H9 (cell line): Measurements from ENCODE around the gene CERK. TPM values are rescaled to one million over a fixed set of nuclear protein-coding genes. Genes with fewer than 3 reads are reported as not detected.
"Not testable (repeated sequence)": the region's sequence is repeated elsewhere in the genome, so short reads cannot be mapped to it uniquely, and the experiment has no call there.

Experiments
- DNase-seq: peaks from one replicate; pipeline ENCODE4 v3.0.0-alpha.2; 2017
- H2AFZ ChIP-seq: one replicate; pipeline ENCODE4 v1.6.1; 2013; ENCODE audit warnings: mild to moderate bottlenecking, low read length, control low read depth, moderate library complexity
- H2AK5ac ChIP-seq: 2 replicates; pipeline ENCODE4 v1.6.1; 2013; ENCODE audit warnings: low read length, control low read depth, mixed read lengths; ENCODE audit not compliant: insufficient read length
- H2BK120ac ChIP-seq: one replicate; pipeline ENCODE4 v1.6.1; 2013; ENCODE audit warnings: low read depth, mild to moderate bottlenecking, low read length, control low read depth, inconsistent platforms; ENCODE audit not compliant: poor library complexity, severe bottlenecking
- H2BK12ac ChIP-seq: 2 replicates; pipeline ENCODE4 v1.6.1; 2013; ENCODE audit warnings: low read length, control low read depth, mixed read lengths, low read depth; ENCODE audit not compliant: insufficient read length
- H2BK15ac ChIP-seq: 2 replicates; pipeline ENCODE4 v1.6.1; 2013; ENCODE audit warnings: low read depth, low read length, control low read depth
- H2BK20ac ChIP-seq: one replicate; pipeline ENCODE4 v1.6.1; 2013; ENCODE audit warnings: low read depth, mild to moderate bottlenecking, low read length, control low read depth, inconsistent platforms; ENCODE audit not compliant: poor library complexity, severe bottlenecking
- H2BK5ac ChIP-seq: 2 replicates; pipeline ENCODE4 v1.6.1; 2013; ENCODE audit warnings: low read length, control low read depth, mixed read lengths; ENCODE audit not compliant: insufficient read length
- H3K14ac ChIP-seq: 2 replicates; pipeline ENCODE4 v1.6.1; 2013; ENCODE audit warnings: low read length, control low read depth; ENCODE audit not compliant: insufficient read depth
- H3K18ac ChIP-seq: 2 replicates; pipeline ENCODE4 v1.6.1; 2013; ENCODE audit warnings: low read depth, mild to moderate bottlenecking, mixed read lengths, low read length, control low read depth; ENCODE audit not compliant: insufficient read length
- H3K23ac ChIP-seq: 2 replicates; pipeline ENCODE4 v1.6.1; 2013; ENCODE audit warnings: low read length, control low read depth, mixed read lengths, low read depth; ENCODE audit not compliant: insufficient read length
- H3K23me2 ChIP-seq: 2 replicates; pipeline ENCODE4 v1.6.1; 2013; ENCODE audit warnings: low read depth, mild to moderate bottlenecking, mixed read lengths, low read length, control low read depth; ENCODE audit not compliant: insufficient read length, poor library complexity, severe bottlenecking
- H3K27ac ChIP-seq: 2 replicates; pipeline ENCODE4 v1.5.1; 2013; ENCODE audit warnings: low read length, control low read depth, mixed read lengths, low read depth; ENCODE audit not compliant: insufficient read length
- H3K27me3 ChIP-seq: 2 replicates; pipeline ENCODE4 v1.6.1; 2013; ENCODE audit warnings: low read length, control low read depth, inconsistent platforms; ENCODE audit not compliant: insufficient read depth
- H3K4ac ChIP-seq: 2 replicates; pipeline ENCODE4 v1.6.1; 2013; ENCODE audit warnings: low read depth, mild to moderate bottlenecking, control low read depth, inconsistent platforms, low read length, moderate library complexity
- H3K4me1 ChIP-seq: 2 replicates; pipeline ENCODE4 v1.6.1; 2013; ENCODE audit warnings: low read length, control low read depth, inconsistent platforms; ENCODE audit not compliant: insufficient read depth
- H3K4me2 ChIP-seq: 2 replicates; pipeline ENCODE4 v1.6.1; 2013; ENCODE audit warnings: low read length, control low read depth, mixed read lengths; ENCODE audit not compliant: insufficient read length, insufficient read depth
- H3K56ac ChIP-seq: 2 replicates; pipeline ENCODE4 v1.6.1; 2013; ENCODE audit warnings: low read depth, mild to moderate bottlenecking, mixed read lengths, low read length, control low read depth; ENCODE audit not compliant: insufficient read length
- H3K79me1 ChIP-seq: 2 replicates; pipeline ENCODE4 v1.6.1; 2013; ENCODE audit warnings: low read depth, mild to moderate bottlenecking, moderate library complexity, low read length, control low read depth, inconsistent platforms; ENCODE audit not compliant: insufficient read depth, poor library complexity, severe bottlenecking
- H3K79me2 ChIP-seq: 2 replicates; pipeline ENCODE4 v1.6.1; 2013; ENCODE audit warnings: low read length, control low read depth, inconsistent platforms; ENCODE audit not compliant: insufficient read depth
- H3K9ac ChIP-seq: 2 replicates; pipeline ENCODE4 v1.6.1; 2013; ENCODE audit warnings: low read length, control low read depth, mixed read lengths; ENCODE audit not compliant: insufficient read length; ENCODE audit errors: extremely low read depth
- H3K9me3 ChIP-seq: one replicate; pipeline ENCODE4 v1.6.1; 2013; ENCODE audit warnings: low read depth, low read length, inconsistent platforms; ENCODE audit not compliant: control insufficient read depth
- H3T11ph ChIP-seq: one replicate; pipeline ENCODE4 v1.6.1; 2013; ENCODE audit warnings: mild to moderate bottlenecking, low read length, control low read depth, inconsistent platforms
- H4K20me1 ChIP-seq: one replicate; pipeline ENCODE4 v1.6.1; 2013; ENCODE audit not compliant: control insufficient read depth, insufficient read length, insufficient read depth
- H4K5ac ChIP-seq: 2 replicates; pipeline ENCODE4 v1.6.1; 2013; ENCODE audit warnings: low read depth, mild to moderate bottlenecking, mixed read lengths, low read length, control low read depth; ENCODE audit not compliant: insufficient read length
- H4K8ac ChIP-seq: replicated peaks from 2 replicates; pipeline ENCODE4 v1.6.1; 2013; ENCODE audit warnings: low read length, control low read depth, mixed read lengths, low read depth; ENCODE audit not compliant: insufficient read length
- H4K91ac ChIP-seq: 2 replicates; pipeline ENCODE4 v1.6.1; 2013; ENCODE audit warnings: low read depth, mild to moderate bottlenecking, moderate library complexity, mixed read lengths, low read length, control low read depth; ENCODE audit not compliant: insufficient read length
- H3K27ac Mint-ChIP-seq, 3 experiments: 2 replicates in 2 of 3; 3 replicates in 1 of 3; pipeline ENCODE4 v1.8.0; 2020 to 2021; ENCODE audit warnings: mixed read lengths in 3 of 3, mild to moderate bottlenecking in 1 of 3, moderate library complexity in 1 of 3
- H3K27me3 Mint-ChIP-seq: 2 replicates; pipeline ENCODE4 v1.8.0; 2021; ENCODE audit warnings: low read depth, mild to moderate bottlenecking, moderate library complexity, mixed read lengths
- H3K36me3 Mint-ChIP-seq, 3 experiments: 2 replicates in 2 of 3; 3 replicates in 1 of 3; pipeline ENCODE4 v1.8.0; 2020 to 2021; ENCODE audit warnings: low read depth in 3 of 3, mixed read lengths in 3 of 3; ENCODE audit not compliant: insufficient read depth in 1 of 3
- H3K4me1 Mint-ChIP-seq, 2 experiments: 2 replicates each; pipeline ENCODE4 v1.8.0; 2020; ENCODE audit warnings: mixed read lengths in 2 of 2
- H3K4me3 Mint-ChIP-seq, 2 experiments: 2 replicates in 1 of 2; 3 replicates in 1 of 2; pipeline ENCODE4 v1.8.0; 2020 to 2021; ENCODE audit warnings: mild to moderate bottlenecking in 2 of 2, mixed read lengths in 2 of 2, moderate library complexity in 1 of 2
- H3K9me3 Mint-ChIP-seq, 2 experiments: 2 replicates in 1 of 2; 3 replicates in 1 of 2; pipeline ENCODE4 v1.8.0; 2020; ENCODE audit warnings: mild to moderate bottlenecking in 2 of 2, mixed read lengths in 2 of 2, moderate library complexity in 1 of 2
- CTCF ChIP-seq: fragments of 200-600 bp; sonication (generic); conservative IDR thresholded peaks from 3 replicates; pipeline ENCODE4 v1.8.0; 2021; ENCODE audit warnings: antibody characterized with exemption, mild to moderate bottlenecking
- WGBS: extraction: QIAGEN DNeasy Blood & Tissue Kit; methylation state at CpG from one replicate; pipeline ENCODE4 v1.1.7; 2013; ENCODE audit warnings: missing lambda C conversion rate, low lambda C conversion rate, mixed read lengths; ENCODE audit not compliant: insufficient read length; ENCODE audit errors: extremely low coverage; 5-methylcytosine and 5-hydroxymethylcytosine counted together
- total RNA-seq: library from RNA; stranded (reverse); gene quantifications from 2 replicates; pipeline ENCODE4 v1.2.1, GENCODE V29; 2021

Gene CERK
- total RNA-seq, 1 experiment from 2014 or later: 47.1 TPM

DNA sequence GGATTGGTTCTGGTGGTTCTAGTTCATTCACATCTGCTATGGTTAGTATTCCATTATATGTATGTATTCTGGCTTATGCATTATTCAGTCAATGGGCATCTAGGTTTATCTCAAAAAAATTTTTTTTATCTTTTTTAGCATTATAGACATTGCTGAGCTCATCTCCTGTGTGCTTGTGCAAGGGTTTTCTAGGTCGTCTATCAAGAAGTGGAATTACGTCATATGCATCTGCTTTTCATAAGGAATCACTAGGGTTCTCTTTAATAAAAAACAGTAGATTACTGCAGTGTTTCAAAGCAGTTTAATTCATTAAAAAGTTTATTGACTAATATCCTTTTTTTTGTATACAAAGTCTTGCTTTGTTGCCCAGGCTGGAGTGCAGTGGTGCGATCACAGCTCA lies 45.7 kb upstream of the CERK start:
- H2BK5ac ChIP-seq: no peak overlapping the region
- H3K27ac Mint-ChIP-seq: no peak overlapping the region
- H2AFZ ChIP-seq: no peak overlapping the region
- H3K56ac ChIP-seq: no peak overlapping the region
- no peaks in the 10 kb centered on the region for H3K9me3 ChIP-seq
- H4K20me1 ChIP-seq: no peaks in the 10 kb centered on the region
- H2BK20ac ChIP-seq: no peak overlapping the region
- H2BK12ac ChIP-seq: no peak overlapping the region
- H3K79me2 ChIP-seq: peaks cover 3% of the 10 kb centered on the region; the same call in 1 of the 2 replicates
- no CpG with 5 or more reads among the region's 3 CpGs for WGBS
- no peak overlapping the region for H3K14ac ChIP-seq
- no peak overlapping the region for H3T11ph ChIP-seq
- no peak overlapping the region for H4K5ac ChIP-seq
- TF ChIP-seq CTCF: no peak
- H3K4ac ChIP-seq: no peak overlapping the region
- H4K91ac ChIP-seq: no peak overlapping the region
- H3K36me3 Mint-ChIP-seq: no peaks in the 10 kb centered on the region; a peak in 2 of 7 replicates
- H3K4me1 ChIP-seq: no peaks in the 10 kb centered on the region
- no peak overlapping the region for H2BK15ac ChIP-seq
- peaks cover 3% of the 10 kb centered on the region for H3K79me1 ChIP-seq
- no peak overlapping the region for H3K23ac ChIP-seq
- no peaks in the 10 kb centered on the region for H3K27me3 Mint-ChIP-seq
- no peak overlapping the region for H2BK120ac ChIP-seq
- H3K18ac ChIP-seq: no peak overlapping the region
- no peak overlapping the region for H3K27ac ChIP-seq
- no peak overlapping the region for H4K8ac ChIP-seq
- H3K4me3 Mint-ChIP-seq: no peak overlapping the region
- no peaks in the 10 kb centered on the region for H3K4me1 Mint-ChIP-seq
- no peaks in the 10 kb centered on the region for H3K9me3 Mint-ChIP-seq
- H3K27me3 ChIP-seq: no peaks in the 10 kb centered on the region
- no peak for DNase-seq
- no peak overlapping the region for H3K4me2 ChIP-seq
- H3K23me2 ChIP-seq: no peaks in the 10 kb centered on the region
- H3K9ac ChIP-seq: no peak overlapping the region
- H2AK5ac ChIP-seq: no peak overlapping the region

DNA sequence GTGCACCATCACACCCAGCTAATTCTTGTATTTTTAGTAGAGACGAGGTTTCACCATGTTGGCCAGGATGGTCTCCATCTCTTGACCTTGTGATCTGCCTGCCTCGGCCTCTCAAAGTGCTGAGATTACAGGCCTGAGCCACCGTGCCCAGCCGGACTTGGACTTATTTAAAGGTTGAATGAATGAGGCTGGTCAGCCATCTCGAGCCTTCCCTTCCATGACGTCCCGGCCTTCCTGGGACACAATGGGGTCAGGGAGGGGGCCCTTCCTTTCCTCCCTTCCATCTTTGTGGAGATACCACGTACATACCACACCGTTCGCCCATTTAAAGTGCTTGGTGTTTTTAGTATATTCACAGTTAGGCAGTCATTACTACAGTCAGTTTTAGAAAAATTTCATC lies 44.1 kb upstream of the CERK start:
- H3K23ac ChIP-seq, H3K9me3 ChIP-seq, H3K27ac Mint-ChIP-seq, H4K8ac ChIP-seq, H4K20me1 ChIP-seq, H3K9me3 Mint-ChIP-seq, H3K18ac ChIP-seq, H2BK12ac ChIP-seq, H2BK15ac ChIP-seq, H3T11ph ChIP-seq, H3K56ac ChIP-seq, H3K9ac ChIP-seq, H3K4me2 ChIP-seq, H3K79me2 ChIP-seq, DNase-seq, H4K91ac ChIP-seq, H3K4me1 Mint-ChIP-seq, H3K4me1 ChIP-seq, H2BK20ac ChIP-seq, H3K23me2 ChIP-seq, H3K27me3 ChIP-seq, H2AFZ ChIP-seq, H3K79me1 ChIP-seq, H2BK120ac ChIP-seq, H2AK5ac ChIP-seq, H3K27me3 Mint-ChIP-seq, H3K27ac ChIP-seq, H3K14ac ChIP-seq, H3K4me3 Mint-ChIP-seq, H2BK5ac ChIP-seq, H3K4ac ChIP-seq, H4K5ac ChIP-seq, H3K36me3 Mint-ChIP-seq: not testable (repeated sequence)
- no CpG with 5 or more reads among the region's 10 CpGs for WGBS
